H1 (cell line): ENCODE results near the gene RBM15B. TPM values are rescaled to one million over a fixed set of nuclear protein-coding genes. Genes with fewer than 3 reads are reported as not detected.

Experiments
- CTCF ChIA-PET: fragments of 300-600 bp; sonication (Branson Sonifier 250); formaldehyde crosslinking; loops from one replicate; lab custom pipeline; 2021; ENCODE audit not compliant: partially characterized antibody; lab: Charles Lee
- POLR2A ChIA-PET: fragments of 300-600 bp; sonication (Branson Sonifier 250); formaldehyde crosslinking; loops from one replicate; lab custom pipeline; 2021; ENCODE audit warnings: inconsistent platforms; ENCODE audit not compliant: partially characterized antibody; lab: Charles Lee
- DNase-seq, 2 experiments: peaks; one replicate each; pipeline versions ENCODE4 v3.0.0 to v3.0.0-alpha.2; 2010 to 2022; ENCODE audit warnings: low spot score in 2 of 2, low read depth in 1 of 2, mixed read lengths in 1 of 2
- FAIRE-seq: peaks from 2 replicates; lab custom pipeline; 2011; peaks lifted over from hg19 to GRCh38; lab: Jason Lieb, UNC
- H2AFZ ChIP-seq: 2 replicates; pipeline ENCODE4 v1.8.1; 2012; ENCODE audit warnings: low read length, inconsistent platforms
- H2AK5ac ChIP-seq: 2 replicates; pipeline ENCODE4 v1.6.1; 2013; ENCODE audit warnings: low read depth, low read length
- H2BK120ac ChIP-seq: replicated peaks from 2 replicates; pipeline ENCODE3; 2013; ENCODE audit warnings: low read depth, low read length, inconsistent platforms
- H2BK12ac ChIP-seq: 2 replicates; pipeline ENCODE4 v1.6.1; 2013; ENCODE audit warnings: low read depth, low read length
- H2BK15ac ChIP-seq: 2 replicates; pipeline ENCODE4 v1.6.1; 2013; ENCODE audit warnings: low read length
- H2BK20ac ChIP-seq: 2 replicates; pipeline ENCODE4 v1.6.1; 2013; ENCODE audit warnings: low read length
- H2BK5ac ChIP-seq: 2 replicates; pipeline ENCODE4 v1.6.1; 2013; ENCODE audit warnings: low read depth, low read length
- H3K14ac ChIP-seq: 2 replicates; pipeline ENCODE4 v1.6.1; 2013; ENCODE audit warnings: inconsistent platforms; ENCODE audit not compliant: insufficient read length
- H3K18ac ChIP-seq: 2 replicates; pipeline ENCODE4 v1.6.1; 2013; ENCODE audit warnings: low read length; ENCODE audit errors: extremely low read depth
- H3K23ac ChIP-seq: 2 replicates; pipeline ENCODE4 v1.6.1; 2013; ENCODE audit warnings: inconsistent platforms; ENCODE audit not compliant: insufficient read length
- H3K23me2 ChIP-seq: 2 replicates; pipeline ENCODE4 v1.6.1; 2013; ENCODE audit warnings: low read depth, low read length
- H3K27ac ChIP-seq: 2 replicates; pipeline ENCODE4 v1.6.1; 2011; ENCODE audit warnings: low read depth, low read length, inconsistent platforms
- H3K27me3 ChIP-seq, 4 experiments: replicated peaks in 1 of 4; 1 replicate in 1 of 4; 2 replicates in 3 of 4; pipeline versions ENCODE4 v1.6.1 to v1.8.1; 2011 to 2013; ENCODE audit warnings: low read length in 3 of 4, mild to moderate bottlenecking in 3 of 4, inconsistent platforms in 2 of 4, mixed read lengths in 2 of 4, moderate library complexity in 1 of 4; ENCODE audit not compliant: control insufficient read depth in 3 of 4, insufficient read depth in 3 of 4; ENCODE audit errors: extremely low read depth in 1 of 4
- H3K36me3 ChIP-seq, 4 experiments: 2 replicates each; pipeline versions ENCODE4 v1.6.1 to v1.8.1; 2011 to 2013; ENCODE audit warnings: mild to moderate bottlenecking in 4 of 4, low read length in 3 of 4, moderate library complexity in 2 of 4, control low read depth in 1 of 4, inconsistent platforms in 1 of 4; ENCODE audit not compliant: insufficient read depth in 4 of 4, control insufficient read depth in 2 of 4
- H3K4ac ChIP-seq: replicated peaks from 2 replicates; pipeline ENCODE3; 2013; ENCODE audit warnings: low read length, low read depth, mixed read lengths, inconsistent platforms; ENCODE audit not compliant: insufficient read length
- H3K4me1 ChIP-seq, 4 experiments: replicated peaks in 1 of 4; 1 replicate in 1 of 4; 2 replicates in 3 of 4; pipeline versions ENCODE4 v1.6.1 to v1.8.1; 2011 to 2013; ENCODE audit warnings: low read length in 3 of 4, inconsistent platforms in 2 of 4, mixed read lengths in 1 of 4; ENCODE audit not compliant: insufficient read depth in 4 of 4, control insufficient read depth in 3 of 4
- H3K4me2 ChIP-seq, 2 experiments: 2 replicates each; pipeline versions ENCODE4 v1.6.1 to v1.8.1; 2011 to 2013; ENCODE audit warnings: low read depth in 2 of 2, low read length in 2 of 2, control low read depth in 1 of 2, inconsistent platforms in 1 of 2, mild to moderate bottlenecking in 1 of 2; ENCODE audit not compliant: insufficient read depth in 1 of 2
- H3K4me3 ChIP-seq, 4 experiments: fragments of 200-600, 300-600 bp in 1 of 4; sonication (generic), shearing (Covaris generic), sonication (Bioruptor Twin) in 1 of 4; 2 replicates each; pipeline versions ENCODE4 v1.5.1 to v1.8.1; 2011 to 2016; ENCODE audit warnings: low read length in 4 of 4, low read depth in 3 of 4, control low read depth in 2 of 4, inconsistent platforms in 2 of 4, mild to moderate bottlenecking in 2 of 4, mixed read lengths in 1 of 4, moderate library complexity in 1 of 4; ENCODE audit not compliant: insufficient read depth in 2 of 4; ENCODE audit errors: extremely low read depth in 1 of 4
- H3K56ac ChIP-seq: replicated peaks from 2 replicates; pipeline ENCODE3; 2013; ENCODE audit warnings: low read depth, mild to moderate bottlenecking, mixed read lengths, low read length, inconsistent platforms; ENCODE audit not compliant: insufficient read length
- H3K79me1 ChIP-seq: 2 replicates; pipeline ENCODE4 v1.6.1; 2013; ENCODE audit warnings: low read depth, low read length, control low read depth
- H3K79me2 ChIP-seq, 2 experiments: 2 replicates each; pipeline versions ENCODE4 v1.6.1 to v1.8.1; 2012 to 2013; ENCODE audit warnings: low read length in 2 of 2, mild to moderate bottlenecking in 2 of 2, inconsistent platforms in 1 of 2; ENCODE audit not compliant: insufficient read depth in 2 of 2, control insufficient read depth in 1 of 2
- H3K9ac ChIP-seq, 4 experiments: replicated peaks in 1 of 4; 1 replicate in 1 of 4; 2 replicates in 3 of 4; pipeline versions ENCODE4 v1.6.1 to v1.8.1; 2011 to 2013; ENCODE audit warnings: low read depth in 3 of 4, low read length in 3 of 4, control low read depth in 2 of 4, mild to moderate bottlenecking in 2 of 4, moderate library complexity in 2 of 4, inconsistent platforms in 1 of 4; ENCODE audit errors: extremely low read depth in 1 of 4
- H3K9me3 ChIP-seq, 2 experiments: 2 replicates each; pipeline versions ENCODE4 v1.6.1 to v1.8.1; 2012 to 2013; ENCODE audit warnings: mild to moderate bottlenecking in 2 of 2, moderate library complexity in 2 of 2, control low read depth in 1 of 2, inconsistent platforms in 1 of 2, low read depth in 1 of 2, low read length in 1 of 2, mixed read lengths in 1 of 2; ENCODE audit not compliant: insufficient read depth in 2 of 2
- H4K20me1 ChIP-seq, 2 experiments: replicated peaks in 1 of 2; 2 replicates each; pipeline versions ENCODE3 to v1.8.1; 2011 to 2013; ENCODE audit warnings: inconsistent platforms in 2 of 2, low read length in 2 of 2, mild to moderate bottlenecking in 1 of 2; ENCODE audit not compliant: insufficient read depth in 2 of 2, control insufficient read depth in 1 of 2
- H4K5ac ChIP-seq: 2 replicates; pipeline ENCODE4 v1.6.1; 2013; ENCODE audit warnings: low read length, low read depth, mixed read lengths, inconsistent platforms; ENCODE audit not compliant: insufficient read length
- H4K8ac ChIP-seq: 2 replicates; pipeline ENCODE4 v1.8.0; 2013; ENCODE audit warnings: mild to moderate bottlenecking, moderate library complexity, low read length, inconsistent platforms; ENCODE audit not compliant: insufficient read depth; ENCODE audit errors: extremely low read depth
- H4K91ac ChIP-seq: replicated peaks from 2 replicates; pipeline ENCODE3; 2013; ENCODE audit warnings: low read length, mixed read lengths, inconsistent platforms; ENCODE audit not compliant: insufficient read length
- CBX8 ChIP-seq: fragments of 300-800, 300-1000 bp; sonication (generic); IDR thresholded peaks from 2 replicates; pipeline ENCODE4 v1.7.1; 2016; ENCODE audit warnings: low read depth, low read length, borderline replicate concordance
- CEBPB ChIP-seq: IDR thresholded peaks from 2 replicates; pipeline ENCODE4 v1.6.1; 2012; ENCODE audit warnings: low read depth, low read length
- CTBP2 ChIP-seq: IDR thresholded peaks from 2 replicates; pipeline ENCODE4 v1.7.0; 2011; ENCODE audit warnings: borderline replicate concordance, mild to moderate bottlenecking, moderate library complexity, mixed read lengths, low read length; ENCODE audit not compliant: insufficient read depth, insufficient read length
- NANOG ChIP-seq: IDR thresholded peaks from 2 replicates; pipeline ENCODE4 v1.6.1; 2011; ENCODE audit warnings: low read length, low read depth, mild to moderate bottlenecking, inconsistent platforms; ENCODE audit not compliant: insufficient read depth, poor library complexity, severe bottlenecking
- RXRA ChIP-seq: IDR thresholded peaks from 2 replicates; pipeline ENCODE4 v1.6.1; 2011; ENCODE audit warnings: low read depth, mild to moderate bottlenecking, low read length, moderate library complexity; ENCODE audit not compliant: insufficient read depth
- SP1 ChIP-seq: IDR thresholded peaks from 2 replicates; pipeline ENCODE4 v1.6.1; 2011; ENCODE audit warnings: low read depth, low read length
- WGBS, 2 experiments: shearing (Covaris generic) in 1 of 2; methylation state at CpG; one replicate each; pipeline versions ENCODE4 v1.1.6 to v1.1.7; 2013 to 2015; ENCODE audit warnings: low lambda C conversion rate in 2 of 2, mixed read lengths in 2 of 2, inconsistent platforms in 1 of 2, low coverage in 1 of 2, missing lambda C conversion rate in 1 of 2; ENCODE audit not compliant: insufficient replicate concordance in 2 of 2, insufficient coverage in 1 of 2, insufficient read length in 1 of 2; ENCODE audit errors: extremely low coverage in 1 of 2, missing lambda C conversion rate in 1 of 2; 5-methylcytosine and 5-hydroxymethylcytosine counted together
- polyA plus RNA-seq, 7 experiments: library from polyadenylated mRNA; depleted of rRNA in 3 of 7; stranded (reverse) in 5 of 7; unstranded in 2 of 7; fragments of >200 nt in 5 of 7; fragments of 200-250 nt in 2 of 7; gene quantifications; 1 replicate in 5 of 7; 2 replicates in 1 of 7; 4 replicates in 1 of 7; pipeline versions ENCODE4 v1.2.1 to v1.2.3, GENCODE V29; 2011 to 2013; ENCODE audit warnings: missing spikeins in 2 of 7, mixed read lengths in 2 of 7
- total RNA-seq: library from RNA; stranded (reverse); fragmentation: NEBNext Ultra II Directional; extraction: Animal tissue kit (Norgen Biotek cat#: 25700); gene quantifications from 2 replicates; pipeline ENCODE4 v1.2.1, GENCODE V29; 2021

RBM15B gene
- total and polyA plus RNA-seq, 2 of the 8 experiments (the other 6 are each of a cell fraction or from before 2014, with no cell fraction given) = 22.2 to 59.1 TPM

- peaks cover 0 to 2% of the 10 kb centered on the region in 2 experiments for H4K20me1 ChIP-seq
- TF ChIP-seq CTBP2 = no peak
- TF ChIP-seq SP1 = no peak
- TF ChIP-seq CEBPB = no peak
- TF ChIP-seq CBX8 = no peak
- no peak for TF ChIP-seq NANOG
- no peak for TF ChIP-seq RXRA
- no peaks in the 10 kb centered on the region for H3K79me2 ChIP-seq
- H2BK12ac ChIP-seq = no peak overlapping the region
- H3K23ac ChIP-seq = no peak overlapping the region
- H3K56ac ChIP-seq = no peak overlapping the region
- ChIA-PET CTCF (interaction anchor here (0.6 to 6.9 kb wide), 2 partner anchors 13 to 17 kb away, joined by 3 to 32 read pairs; no protein-coding TSS in a partner anchor), POLR2A (interaction anchor here (1.1 kb wide), 1 partner anchor 19 kb away, joined by 3 read pairs; no protein-coding TSS in a partner anchor)
- 85% methylated on average over 3 of the region's 3 CpGs; no CpG with 5 or more reads in 1 of the 2 experiments for WGBS, 2 experiments
- peaks cover 10 to 34% (median 16%) of the 10 kb centered on the region in 4 experiments; a peak in 7 of 8 replicates for H3K36me3 ChIP-seq
- no peaks in the 10 kb centered on the region; the same call in 1 of the 2 replicates for H3K79me1 ChIP-seq
- H2AFZ ChIP-seq = no peak overlapping the region
- H3K4ac ChIP-seq = no peak overlapping the region
- H3K23me2 ChIP-seq = no peaks in the 10 kb centered on the region
- H2BK20ac ChIP-seq = no peak overlapping the region
- H2BK15ac ChIP-seq = no peak overlapping the region
- H3K9ac ChIP-seq = no peak overlapping the region; a peak in 1 of 7 replicates
- no peak overlapping the region for H2AK5ac ChIP-seq
- no peak overlapping the region for H3K18ac ChIP-seq
- no peaks in the 10 kb centered on the region for H3K9me3 ChIP-seq
- H4K91ac ChIP-seq = no peak overlapping the region
- no peak overlapping the region for H2BK120ac ChIP-seq
- no peak overlapping the region for H3K14ac ChIP-seq
- peaks cover 0 to 2% (median 0%) of the 10 kb centered on the region in 4 experiments; a peak in 2 of 7 replicates for H3K4me1 ChIP-seq
- no peak for FAIRE-seq
- DNase-seq = no peak
- no peak overlapping the region for H3K27ac ChIP-seq
- no peak overlapping the region for H3K4me2 ChIP-seq
- H2BK5ac ChIP-seq = no peak overlapping the region
- no peak overlapping the region for H4K5ac ChIP-seq
- H3K27me3 ChIP-seq = no peaks in the 10 kb centered on the region
- no peak overlapping the region; the same call in 1 of the 2 replicates for H4K8ac ChIP-seq
- H3K4me3 ChIP-seq = no peak overlapping the region
These were observed 31.1 kb downstream of the RBM15B start for GRCh38 chr3:51422211-51422610.
